Retinal pigment epithelial cell (primary cell): Measurements from ENCODE around the gene C4orf51.

Source experiments
- DNase-seq: peaks from one replicate; pipeline ENCODE4 v3.0.0-alpha.2; 2010; ENCODE audit warnings: low read depth
- H3K4me3 ChIP-seq: 2 replicates; pipeline ENCODE4 v1.5.1; 2011; ENCODE audit warnings: mild to moderate bottlenecking, low read length, control low read depth, moderate library complexity
- TF ChIP-seq, protein P1 (sequence below): conservative IDR thresholded peaks from 2 replicates; pipeline ENCODE4 v1.5.1; 2011; ENCODE audit warnings: low read depth, low read length, control low read depth, inconsistent platforms

Gene C4orf51

DNA sequence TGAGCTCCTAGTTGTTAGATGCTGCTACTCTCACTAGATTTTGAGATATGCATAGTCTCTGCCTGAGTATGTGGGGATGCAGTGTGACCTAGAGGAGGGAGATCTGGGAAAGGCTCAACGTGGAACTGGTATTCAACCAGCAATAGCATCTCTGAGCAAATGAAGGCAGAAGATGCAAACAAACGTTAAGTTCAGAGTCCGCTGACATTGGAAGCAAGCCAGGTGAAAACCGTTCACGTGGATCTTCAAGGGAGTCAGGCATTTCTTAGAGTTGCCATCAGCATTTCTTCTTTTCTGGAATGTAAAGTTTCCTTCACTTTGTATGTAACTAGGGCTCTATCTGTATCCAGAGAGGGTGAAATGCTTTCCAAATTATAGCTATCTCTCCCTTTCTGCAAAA lies 59.9 kb downstream of the C4orf51 start:
- no peak for DNase-seq
- no peak overlapping the region for H3K4me3 ChIP-seq
- TF ChIP-seq, protein P1, sequence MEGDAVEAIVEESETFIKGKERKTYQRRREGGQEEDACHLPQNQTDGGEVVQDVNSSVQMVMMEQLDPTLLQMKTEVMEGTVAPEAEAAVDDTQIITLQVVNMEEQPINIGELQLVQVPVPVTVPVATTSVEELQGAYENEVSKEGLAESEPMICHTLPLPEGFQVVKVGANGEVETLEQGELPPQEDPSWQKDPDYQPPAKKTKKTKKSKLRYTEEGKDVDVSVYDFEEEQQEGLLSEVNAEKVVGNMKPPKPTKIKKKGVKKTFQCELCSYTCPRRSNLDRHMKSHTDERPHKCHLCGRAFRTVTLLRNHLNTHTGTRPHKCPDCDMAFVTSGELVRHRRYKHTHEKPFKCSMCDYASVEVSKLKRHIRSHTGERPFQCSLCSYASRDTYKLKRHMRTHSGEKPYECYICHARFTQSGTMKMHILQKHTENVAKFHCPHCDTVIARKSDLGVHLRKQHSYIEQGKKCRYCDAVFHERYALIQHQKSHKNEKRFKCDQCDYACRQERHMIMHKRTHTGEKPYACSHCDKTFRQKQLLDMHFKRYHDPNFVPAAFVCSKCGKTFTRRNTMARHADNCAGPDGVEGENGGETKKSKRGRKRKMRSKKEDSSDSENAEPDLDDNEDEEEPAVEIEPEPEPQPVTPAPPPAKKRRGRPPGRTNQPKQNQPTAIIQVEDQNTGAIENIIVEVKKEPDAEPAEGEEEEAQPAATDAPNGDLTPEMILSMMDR = no peak

DNA sequence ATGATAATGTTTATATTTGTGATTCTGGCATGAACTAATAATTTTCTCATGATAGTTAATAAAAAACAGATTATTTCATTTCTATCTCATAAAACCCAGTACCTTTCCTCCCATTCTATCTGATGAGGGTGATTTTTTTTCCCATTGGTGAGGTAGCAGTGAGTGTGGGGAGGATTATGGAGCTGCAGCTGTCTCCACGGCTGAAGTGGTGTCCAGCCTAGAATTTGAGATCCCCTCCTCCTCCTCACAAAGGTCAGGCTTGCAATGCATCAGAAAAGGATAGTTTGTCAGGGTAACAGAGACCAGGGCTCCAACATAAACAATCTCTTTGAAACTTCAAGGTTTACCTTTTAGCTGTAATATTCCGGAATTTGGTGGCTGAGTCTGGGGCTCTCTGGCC lies 60.9 kb downstream of the C4orf51 start:
- DNase-seq = no peak
- H3K4me3 ChIP-seq = no peak overlapping the region
- TF ChIP-seq, protein P1 = no peak

DNA sequence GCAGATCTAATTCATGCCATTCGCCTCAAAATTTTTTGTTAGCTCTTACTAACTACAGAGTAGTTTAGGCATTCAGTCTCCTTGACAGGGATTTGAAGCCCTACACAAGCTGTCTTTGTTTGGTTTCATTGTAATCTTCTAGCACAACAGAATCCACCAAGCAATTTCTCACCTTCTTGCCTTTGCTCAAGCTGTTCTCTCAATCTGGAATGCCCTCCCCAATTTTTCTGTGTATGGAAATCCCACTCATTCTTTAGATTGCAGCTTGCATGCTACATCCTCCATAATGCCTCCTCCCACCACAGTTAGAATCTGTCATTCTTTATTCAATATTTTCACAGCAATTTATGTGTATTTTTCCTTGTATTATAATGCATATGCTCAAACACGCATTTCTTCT lies 63.7 kb downstream of the C4orf51 start:
- no peak for DNase-seq
- H3K4me3 ChIP-seq = no peak overlapping the region
- TF ChIP-seq, protein P1 = no peak

DNA sequence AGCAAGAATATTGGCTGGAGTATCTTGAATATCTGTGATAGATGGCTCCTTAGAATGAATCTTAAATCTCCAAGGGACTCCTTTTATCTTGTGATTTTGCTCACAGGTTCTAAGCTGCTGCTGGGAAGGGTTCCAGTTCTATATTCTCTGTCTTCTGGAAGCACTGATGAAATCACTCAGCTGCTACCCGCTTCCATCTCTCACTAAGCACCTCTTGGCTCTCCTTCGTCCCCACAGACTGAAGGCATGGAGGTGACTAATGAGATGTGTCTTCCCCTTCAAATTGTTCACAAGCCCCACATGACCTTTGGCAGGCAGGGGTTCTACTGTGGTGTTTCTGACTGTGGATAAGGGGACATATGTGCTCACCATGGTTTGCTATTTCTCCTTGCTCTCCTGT lies 75.9 kb downstream of the C4orf51 start:
- TF ChIP-seq, protein P1 = no peak

DNA sequence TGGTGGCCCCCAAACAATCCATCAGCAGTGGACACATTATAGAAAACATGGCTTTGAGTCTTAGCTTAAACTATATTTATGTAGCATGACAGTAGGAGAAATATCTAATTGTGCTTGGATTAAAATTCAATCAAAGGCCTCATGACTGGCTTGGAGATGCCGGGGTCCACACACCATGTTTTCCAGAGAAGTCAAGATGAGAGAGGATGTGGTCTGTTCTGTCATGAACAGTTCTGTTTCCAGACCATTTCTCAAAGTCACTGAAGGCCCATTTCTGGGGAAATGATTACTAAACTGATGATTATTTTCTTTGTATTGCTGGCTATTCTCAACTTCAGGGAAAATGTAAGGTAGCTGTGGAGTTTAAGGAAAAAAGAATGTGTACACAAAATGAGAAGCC lies 76.3 kb downstream of the C4orf51 start:
- TF ChIP-seq, protein P1 = no peak
- DNase-seq = no peak
- no peak overlapping the region for H3K4me3 ChIP-seq

More for the DNA sequence above, 75.9 kb downstream of the C4orf51 start:
- DNase-seq = no peak
- no peak overlapping the region for H3K4me3 ChIP-seq

DNA sequence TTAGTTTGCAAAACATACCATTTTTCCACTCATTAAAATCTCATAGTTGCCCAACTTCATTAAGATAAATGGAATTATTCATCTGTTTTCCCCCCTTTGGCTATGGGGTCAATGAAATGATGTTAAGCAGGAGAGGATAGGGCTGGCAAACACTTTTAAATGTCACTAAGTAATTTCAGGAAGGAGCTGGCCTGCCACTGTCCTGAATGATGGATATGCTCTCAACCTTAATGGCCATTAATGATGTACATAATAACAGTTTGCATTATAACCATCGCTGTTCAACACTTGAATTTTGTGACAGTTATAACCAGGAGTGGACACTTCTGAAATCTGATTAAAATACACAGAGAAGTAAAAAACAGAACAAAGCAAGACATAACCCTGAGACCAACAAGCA lies 77.2 kb downstream of the C4orf51 start:
- TF ChIP-seq, protein P1 = no peak
- H3K4me3 ChIP-seq = no peak overlapping the region
- DNase-seq = no peak

DNA sequence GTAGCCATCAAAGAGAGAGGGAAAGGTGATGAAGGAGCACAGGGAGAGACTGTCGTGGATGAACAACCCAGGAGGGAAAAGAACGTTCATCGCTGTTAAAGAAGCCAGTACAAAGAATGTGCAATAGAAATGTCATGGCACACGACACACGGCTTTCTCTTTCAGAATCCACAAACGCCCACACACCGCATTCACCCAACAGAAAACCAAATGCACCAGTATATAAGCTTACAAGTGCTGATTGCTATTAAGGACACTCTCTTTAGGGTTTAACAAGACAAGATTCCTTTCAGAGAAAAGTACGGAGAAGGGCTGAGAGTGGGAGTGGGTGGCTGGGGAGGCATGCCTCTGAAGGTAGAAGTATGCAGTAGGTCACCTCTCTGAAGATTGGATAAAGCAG lies 80.2 kb downstream of the C4orf51 start:
- H3K4me3 ChIP-seq = no peak overlapping the region
- TF ChIP-seq, protein P1 = no peak
- DNase-seq = no peak
